ENCODE data around the gene HAAO. TPM values are rescaled to one million over a fixed set of nuclear protein-coding genes. Genes with fewer than 3 reads are reported as not detected.

HAAO gene
- total RNA-seq, 1 donor = 0.43 TPM

GRCh38 chr2:42800461-42800962 lies 8.1 kb upstream of the HAAO start:
- no peak overlapping the region for H3K4me3 ChIP-seq (ENCODE audit: low read depth, low read length)
- TF ChIP-seq CTCF (IDR thresholded peaks at IDR 0.05; ENCODE audit: insufficient read depth, low read depth, low read length) = no peak
- no peak for DNase-seq (ENCODE audit: low read depth)

- no peak for DNase-seq (ENCODE audit: low read depth)
- TF ChIP-seq CTCF (IDR thresholded peaks at IDR 0.05; ENCODE audit: insufficient read depth, low read depth, low read length) = no peak
- H3K4me3 ChIP-seq (ENCODE audit: low read depth, low read length) = no peak overlapping the region
Observed at GRCh38 chr2:42799881-42800280, 7.5 kb upstream of the HAAO start.

- H3K4me3 ChIP-seq (ENCODE audit: low read depth, low read length) = no peak overlapping the region
- TF ChIP-seq CTCF (IDR thresholded peaks at IDR 0.05; ENCODE audit: insufficient read depth, low read depth, low read length) = no peak
- DNase-seq (ENCODE audit: low read depth) = no peak
Observed at GRCh38 chr2:42797281-42797680, 4.9 kb upstream of the HAAO start.

GRCh38 chr2:42796427-42797248 lies 4.3 kb upstream of the HAAO start:
- TF ChIP-seq CTCF (IDR thresholded peaks at IDR 0.05; ENCODE audit: insufficient read depth, low read depth, low read length) = no peak
- no peak overlapping the region for H3K4me3 ChIP-seq (ENCODE audit: low read depth, low read length)
- no peak for DNase-seq (ENCODE audit: low read depth)

GRCh38 chr2:42795841-42796301 lies 3.5 kb upstream of the HAAO start:
- TF ChIP-seq CTCF (IDR thresholded peaks at IDR 0.05; ENCODE audit: insufficient read depth, low read depth, low read length) = no peak
- DNase-seq (ENCODE audit: low read depth) = peak; percentile 51
- H3K4me3 ChIP-seq (ENCODE audit: low read depth, low read length) = no peak overlapping the region

- no peak for DNase-seq (ENCODE audit: low read depth)
- no peak overlapping the region for H3K4me3 ChIP-seq (ENCODE audit: low read depth, low read length)
- no peak for TF ChIP-seq CTCF (IDR thresholded peaks at IDR 0.05; ENCODE audit: insufficient read depth, low read depth, low read length)
Observed at GRCh38 chr2:42795275-42795674, 2.9 kb upstream of the HAAO start.

All from fibroblast of villous mesenchyme (primary cell).